ENCODE results near the gene LRP1. TPM values are rescaled to one million over a fixed set of nuclear protein-coding genes. Genes with fewer than 3 reads are reported as not detected.

LRP1 gene
- total RNA-seq, 1 donor = 56.0 TPM

DNA sequence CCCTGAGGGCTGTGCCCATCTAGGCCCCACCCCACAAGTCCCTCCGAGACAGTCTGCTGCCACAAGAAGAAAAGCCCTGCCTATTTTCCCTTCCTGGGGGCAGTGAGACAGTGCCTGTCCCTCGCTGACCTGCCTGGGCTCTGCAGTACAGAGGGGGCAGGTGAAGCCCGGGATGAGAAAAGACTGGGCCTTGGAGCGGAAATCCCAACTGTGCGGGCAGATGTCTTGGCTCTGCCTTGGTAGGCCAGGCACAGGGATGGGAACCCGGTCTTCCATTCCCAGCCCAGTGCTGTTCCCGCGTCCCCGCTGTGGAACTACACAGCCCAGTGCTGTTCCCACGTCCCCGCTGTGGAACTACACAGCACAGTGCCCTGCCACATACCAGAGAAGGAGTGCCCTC lies 75.5 kb downstream of the LRP1 start:
- Histone ChIP-seq H3K4me1 (ENCODE audit: insufficient read depth, low read length) (no peaks in the 10 kb centered on the region), H3K27me3 (ENCODE audit: insufficient read depth, low read length) (no peaks in the 10 kb centered on the region), H3K9me3 (ENCODE audit: low read depth, low read length) (no peaks in the 10 kb centered on the region), H3K4me3 (ENCODE audit: low read length) (no peak overlapping the region)

DNA sequence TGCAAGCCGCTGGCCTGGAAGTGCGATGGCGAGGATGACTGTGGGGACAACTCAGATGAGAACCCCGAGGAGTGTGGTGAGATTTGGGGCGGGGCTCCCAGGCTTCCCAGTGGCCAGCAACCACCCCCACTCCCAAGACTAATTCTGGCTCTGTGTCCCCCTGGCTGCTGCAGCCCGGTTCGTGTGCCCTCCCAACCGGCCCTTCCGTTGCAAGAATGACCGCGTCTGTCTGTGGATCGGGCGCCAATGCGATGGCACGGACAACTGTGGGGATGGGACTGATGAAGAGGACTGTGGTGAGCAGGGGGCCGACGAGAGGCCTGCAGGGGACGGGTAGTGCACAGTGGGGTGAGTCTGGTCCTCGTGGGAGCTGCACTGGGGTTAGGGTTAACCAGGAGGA lies 76.2 kb downstream of the LRP1 start:
- Histone ChIP-seq H3K27me3 (ENCODE audit: insufficient read depth, low read length) (no peaks in the 10 kb centered on the region), H3K9me3 (ENCODE audit: low read depth, low read length) (no peaks in the 10 kb centered on the region), H3K4me3 (ENCODE audit: low read length) (no peak overlapping the region), H3K4me1 (ENCODE audit: insufficient read depth, low read length) (no peaks in the 10 kb centered on the region)

DNA sequence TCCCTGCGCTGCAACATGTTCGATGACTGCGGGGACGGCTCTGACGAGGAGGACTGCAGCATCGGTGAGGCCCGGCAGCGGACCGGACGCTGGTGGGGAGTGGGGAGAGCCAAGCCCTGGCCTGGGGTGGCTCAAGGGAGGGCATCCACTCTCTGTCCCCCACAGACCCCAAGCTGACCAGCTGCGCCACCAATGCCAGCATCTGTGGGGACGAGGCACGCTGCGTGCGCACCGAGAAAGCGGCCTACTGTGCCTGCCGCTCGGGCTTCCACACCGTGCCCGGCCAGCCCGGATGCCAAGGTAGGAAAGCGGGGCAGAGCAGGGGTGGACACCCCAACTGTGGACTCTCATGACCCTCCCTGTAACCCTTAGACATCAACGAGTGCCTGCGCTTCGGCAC lies 76.9 kb downstream of the LRP1 start:
- Histone ChIP-seq H3K4me3 (ENCODE audit: low read length) (no peak overlapping the region), H3K4me1 (ENCODE audit: insufficient read depth, low read length) (no peaks in the 10 kb centered on the region), H3K27me3 (ENCODE audit: insufficient read depth, low read length) (no peaks in the 10 kb centered on the region), H3K9me3 (ENCODE audit: low read depth, low read length) (no peaks in the 10 kb centered on the region)

DNA sequence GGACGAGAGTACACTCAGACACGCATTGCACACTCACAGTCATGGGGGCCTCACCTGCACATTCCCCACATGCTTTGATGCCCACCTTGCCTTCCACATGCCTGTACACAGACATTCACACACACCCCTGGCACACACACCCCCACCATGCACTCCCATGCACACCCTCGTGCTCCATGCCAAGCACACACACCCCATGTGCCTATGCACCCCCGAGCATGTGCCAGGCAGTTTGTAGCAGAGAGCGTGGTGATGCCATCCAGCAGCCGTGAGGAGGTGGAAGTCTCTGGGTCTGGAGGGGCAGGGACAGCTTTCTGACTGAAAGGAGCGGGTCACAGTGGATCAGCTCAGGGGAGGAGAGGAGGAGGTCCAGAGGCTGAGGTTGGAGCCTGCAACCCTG lies 77.6 kb downstream of the LRP1 start:
- H3K4me3 ChIP-seq (ENCODE audit: low read length) = no peak overlapping the region
- H3K4me1 ChIP-seq (ENCODE audit: insufficient read depth, low read length) = no peaks in the 10 kb centered on the region
- no peaks in the 10 kb centered on the region for H3K9me3 ChIP-seq (ENCODE audit: low read depth, low read length)
- H3K27me3 ChIP-seq (ENCODE audit: insufficient read depth, low read length) = no peaks in the 10 kb centered on the region

DNA sequence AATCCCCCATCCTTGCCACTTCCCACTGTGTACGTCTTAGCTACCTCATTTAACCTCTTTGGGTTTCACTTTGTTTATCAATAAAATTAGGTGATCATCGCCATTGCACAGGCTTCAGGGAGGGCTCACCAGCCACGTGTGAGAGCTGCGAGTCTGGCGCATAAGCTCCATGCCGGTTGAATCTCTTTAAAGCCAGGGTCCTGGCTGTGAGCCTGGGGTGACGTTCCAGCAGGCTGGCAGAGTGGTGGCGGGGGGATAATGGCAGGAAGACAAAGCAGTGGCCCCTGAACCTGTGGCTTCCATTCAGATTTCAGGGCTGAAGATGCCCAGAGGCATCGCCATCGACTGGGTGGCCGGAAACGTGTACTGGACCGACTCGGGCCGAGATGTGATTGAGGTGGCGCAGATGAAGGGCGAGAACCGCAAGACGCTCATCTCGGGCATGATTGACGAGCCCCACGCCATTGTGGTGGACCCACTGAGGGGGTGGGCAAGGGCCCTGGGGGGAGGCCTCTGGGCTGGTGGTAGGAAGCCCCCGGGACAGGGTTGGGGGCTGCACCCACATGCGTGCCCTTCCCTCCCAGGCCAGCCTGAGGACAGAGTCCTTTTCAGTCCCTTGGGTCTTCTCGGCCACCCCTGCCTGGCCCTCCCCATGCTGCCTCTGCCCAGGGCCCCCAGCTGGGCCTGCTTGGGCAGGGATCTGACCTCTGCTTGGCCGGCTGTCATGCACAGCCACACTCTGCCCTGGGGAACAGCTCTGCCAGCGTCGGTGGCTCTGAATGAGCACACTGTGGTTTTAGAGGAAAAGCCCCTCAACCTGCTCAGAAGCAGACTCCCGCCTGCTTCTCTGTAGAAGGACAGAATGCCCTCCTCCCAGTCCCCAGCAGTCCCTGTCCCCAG lies 79.7 kb downstream of the LRP1 start:
- H3K27me3 ChIP-seq (ENCODE audit: insufficient read depth, low read length) = no peaks in the 10 kb centered on the region
- H3K9me3 ChIP-seq (ENCODE audit: low read depth, low read length) = no peaks in the 10 kb centered on the region
- H3K4me1 ChIP-seq (ENCODE audit: insufficient read depth, low read length) = peaks cover 1% of the 10 kb centered on the region
- no peak overlapping the region for H3K4me3 ChIP-seq (ENCODE audit: low read length)

DNA sequence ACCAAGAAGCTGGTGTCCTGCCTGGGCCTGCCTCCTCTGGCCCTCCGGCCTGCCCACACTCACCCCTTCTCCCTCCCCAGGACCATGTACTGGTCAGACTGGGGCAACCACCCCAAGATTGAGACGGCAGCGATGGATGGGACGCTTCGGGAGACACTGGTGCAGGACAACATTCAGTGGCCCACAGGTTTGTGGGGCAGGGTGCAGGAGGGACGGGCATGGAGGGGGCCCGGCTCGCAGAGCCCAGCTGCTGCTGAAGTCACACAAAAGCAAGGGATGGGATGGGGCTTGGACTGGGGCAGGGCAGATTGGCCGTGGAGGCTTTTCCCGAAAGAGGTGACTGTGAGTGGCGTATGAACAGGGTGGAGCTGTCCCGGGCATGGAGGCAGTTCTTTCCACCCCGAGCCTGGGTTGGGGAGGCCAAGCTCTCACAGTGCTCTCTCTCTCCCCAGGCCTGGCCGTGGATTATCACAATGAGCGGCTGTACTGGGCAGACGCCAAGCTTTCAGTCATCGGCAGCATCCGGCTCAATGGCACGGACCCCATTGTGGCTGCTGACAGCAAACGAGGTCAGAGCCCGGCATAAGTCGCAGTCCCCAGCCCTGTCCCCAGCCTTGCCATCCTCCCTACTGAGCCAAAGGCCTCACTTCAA lies 80.5 kb downstream of the LRP1 start:
- H3K9me3 ChIP-seq (ENCODE audit: low read depth, low read length) = no peaks in the 10 kb centered on the region
- H3K4me1 ChIP-seq (ENCODE audit: insufficient read depth, low read length) = peaks cover 9% of the 10 kb centered on the region
- no peak overlapping the region for H3K4me3 ChIP-seq (ENCODE audit: low read length)
- H3K27me3 ChIP-seq (ENCODE audit: insufficient read depth, low read length) = peaks cover 5% of the 10 kb centered on the region

DNA sequence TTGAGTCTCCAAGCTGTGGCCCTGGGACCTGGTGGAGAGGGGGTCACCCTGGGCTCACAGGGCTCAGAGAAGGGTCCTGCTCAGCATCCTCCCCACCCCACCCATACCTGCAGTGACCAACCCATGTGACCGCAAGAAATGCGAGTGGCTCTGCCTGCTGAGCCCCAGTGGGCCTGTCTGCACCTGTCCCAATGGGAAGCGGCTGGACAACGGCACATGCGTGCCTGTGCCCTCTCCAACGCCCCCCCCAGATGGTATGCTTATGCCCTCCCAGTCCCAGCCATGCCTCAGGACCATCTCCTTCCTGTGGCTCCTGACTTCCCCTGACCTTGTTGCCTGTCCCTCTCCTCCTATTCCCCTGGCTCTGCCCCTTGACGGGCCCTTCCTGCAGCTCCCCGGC lies 81.6 kb downstream of the LRP1 start:
- peaks cover 20% of the 10 kb centered on the region for H3K4me1 ChIP-seq (ENCODE audit: insufficient read depth, low read length)
- no peak overlapping the region for H3K4me3 ChIP-seq (ENCODE audit: low read length)
- H3K27me3 ChIP-seq (ENCODE audit: insufficient read depth, low read length) = peaks cover 16% of the 10 kb centered on the region
- H3K9me3 ChIP-seq (ENCODE audit: low read depth, low read length) = no peaks in the 10 kb centered on the region

DNA sequence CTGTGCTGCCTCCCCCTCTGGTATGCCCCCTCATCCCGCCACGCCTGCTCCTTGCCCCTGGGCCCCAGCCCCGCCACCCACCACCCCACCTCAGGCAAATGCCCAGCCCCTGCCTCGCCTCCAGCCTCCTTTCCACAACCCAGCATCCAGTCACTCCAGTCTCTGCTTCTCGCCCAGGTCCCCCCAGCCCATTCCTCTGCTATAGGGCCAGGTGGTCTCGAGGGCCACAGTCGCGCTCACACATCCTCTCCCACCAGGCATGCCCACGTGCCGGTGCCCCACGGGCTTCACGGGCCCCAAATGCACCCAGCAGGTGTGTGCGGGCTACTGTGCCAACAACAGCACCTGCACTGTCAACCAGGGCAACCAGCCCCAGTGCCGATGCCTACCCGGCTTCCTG lies 82.2 kb downstream of the LRP1 start:
- no peaks in the 10 kb centered on the region for H3K9me3 ChIP-seq (ENCODE audit: low read depth, low read length)
- peaks cover 24% of the 10 kb centered on the region for H3K4me1 ChIP-seq (ENCODE audit: insufficient read depth, low read length)
- H3K27me3 ChIP-seq (ENCODE audit: insufficient read depth, low read length) = peaks cover 22% of the 10 kb centered on the region
- H3K4me3 ChIP-seq (ENCODE audit: low read length) = no peak overlapping the region

DNA sequence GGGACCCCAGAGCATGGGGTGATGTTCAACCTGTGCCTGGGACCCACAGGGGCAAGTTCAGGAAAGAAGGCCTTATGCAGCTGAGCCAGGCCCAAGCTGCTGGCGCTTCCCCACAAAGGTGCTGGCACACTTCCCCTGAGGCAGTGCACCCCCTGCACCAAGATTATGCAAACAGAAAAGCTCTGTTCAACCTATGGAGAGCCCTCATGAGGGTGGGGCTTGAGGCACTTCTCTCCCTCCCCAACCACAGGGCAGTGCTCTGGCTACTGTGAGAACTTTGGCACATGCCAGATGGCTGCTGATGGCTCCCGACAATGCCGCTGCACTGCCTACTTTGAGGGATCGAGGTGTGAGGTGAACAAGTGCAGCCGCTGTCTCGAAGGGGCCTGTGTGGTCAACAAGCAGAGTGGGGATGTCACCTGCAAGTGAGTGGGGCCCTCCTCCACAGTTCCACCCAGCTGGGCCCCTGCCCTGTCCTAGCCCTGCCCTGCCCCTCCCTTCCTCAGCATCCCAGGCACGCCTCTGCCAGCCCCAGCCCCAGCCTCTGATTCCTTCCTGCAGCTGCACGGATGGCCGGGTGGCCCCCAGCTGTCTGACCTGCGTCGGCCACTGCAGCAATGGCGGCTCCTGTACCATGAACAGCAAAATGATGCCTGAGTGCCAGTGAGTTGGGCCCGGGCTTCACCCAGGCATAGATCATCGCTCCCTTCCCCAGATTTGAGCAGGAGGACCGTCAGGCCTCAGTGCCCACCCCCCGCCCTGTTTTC lies 82.8 kb downstream of the LRP1 start:
- H3K4me1 ChIP-seq (ENCODE audit: insufficient read depth, low read length) = peaks cover 31% of the 10 kb centered on the region
- H3K4me3 ChIP-seq (ENCODE audit: low read length) = no peak overlapping the region
- no peaks in the 10 kb centered on the region for H3K9me3 ChIP-seq (ENCODE audit: low read depth, low read length)
- H3K27me3 ChIP-seq (ENCODE audit: insufficient read depth, low read length) = peaks cover 28% of the 10 kb centered on the region

DNA sequence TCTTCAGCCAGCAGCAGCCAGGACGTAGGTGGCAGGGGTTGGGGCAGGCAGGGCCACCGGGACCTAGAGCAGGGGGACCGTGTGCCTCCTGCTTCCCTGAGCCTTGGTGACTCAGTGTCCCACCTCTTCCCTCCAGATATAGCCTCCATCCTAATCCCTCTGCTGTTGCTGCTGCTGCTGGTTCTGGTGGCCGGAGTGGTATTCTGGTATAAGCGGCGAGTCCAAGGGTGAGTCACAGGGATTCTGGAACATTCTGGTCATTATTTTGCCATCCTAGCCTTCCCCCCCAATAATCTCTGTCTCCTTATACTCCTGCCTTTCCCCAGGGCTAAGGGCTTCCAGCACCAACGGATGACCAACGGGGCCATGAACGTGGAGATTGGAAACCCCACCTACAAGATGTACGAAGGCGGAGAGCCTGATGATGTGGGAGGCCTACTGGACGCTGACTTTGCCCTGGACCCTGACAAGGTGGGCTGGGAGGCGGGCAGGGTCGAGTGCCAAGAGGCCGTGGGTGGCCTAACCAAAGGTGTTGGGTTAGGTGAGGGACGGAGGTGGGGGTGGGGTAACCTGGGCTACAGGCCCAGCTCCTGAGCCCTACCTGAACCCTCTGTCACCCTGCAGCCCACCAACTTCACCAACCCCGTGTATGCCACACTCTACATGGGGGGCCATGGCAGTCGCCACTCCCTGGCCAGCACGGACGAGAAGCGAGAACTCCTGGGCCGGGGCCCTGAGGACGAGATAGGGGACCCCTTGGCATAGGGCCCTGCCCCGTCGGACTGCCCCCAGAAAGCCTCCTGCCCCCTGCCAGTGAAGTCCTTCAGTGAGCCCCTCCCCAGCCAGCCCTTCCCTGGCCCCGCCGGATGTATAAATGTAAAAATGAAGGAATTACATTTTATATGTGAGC lies 83.8 kb downstream of the LRP1 start:
- peaks cover 34% of the 10 kb centered on the region for H3K27me3 ChIP-seq (ENCODE audit: insufficient read depth, low read length)

DNA sequence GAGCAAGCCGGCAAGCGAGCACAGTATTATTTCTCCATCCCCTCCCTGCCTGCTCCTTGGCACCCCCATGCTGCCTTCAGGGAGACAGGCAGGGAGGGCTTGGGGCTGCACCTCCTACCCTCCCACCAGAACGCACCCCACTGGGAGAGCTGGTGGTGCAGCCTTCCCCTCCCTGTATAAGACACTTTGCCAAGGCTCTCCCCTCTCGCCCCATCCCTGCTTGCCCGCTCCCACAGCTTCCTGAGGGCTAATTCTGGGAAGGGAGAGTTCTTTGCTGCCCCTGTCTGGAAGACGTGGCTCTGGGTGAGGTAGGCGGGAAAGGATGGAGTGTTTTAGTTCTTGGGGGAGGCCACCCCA lies 84.4 kb downstream of the LRP1 start:
- H3K9me3 ChIP-seq (ENCODE audit: low read depth, low read length) = no peaks in the 10 kb centered on the region

More for the DNA sequence above, 83.8 kb downstream of the LRP1 start:
- Histone ChIP-seq H3K4me1 (ENCODE audit: insufficient read depth, low read length) (peaks cover 38% of the 10 kb centered on the region), H3K4me3 (ENCODE audit: low read length) (no peak overlapping the region), H3K9me3 (ENCODE audit: low read depth, low read length) (no peaks in the 10 kb centered on the region)

DNA sequence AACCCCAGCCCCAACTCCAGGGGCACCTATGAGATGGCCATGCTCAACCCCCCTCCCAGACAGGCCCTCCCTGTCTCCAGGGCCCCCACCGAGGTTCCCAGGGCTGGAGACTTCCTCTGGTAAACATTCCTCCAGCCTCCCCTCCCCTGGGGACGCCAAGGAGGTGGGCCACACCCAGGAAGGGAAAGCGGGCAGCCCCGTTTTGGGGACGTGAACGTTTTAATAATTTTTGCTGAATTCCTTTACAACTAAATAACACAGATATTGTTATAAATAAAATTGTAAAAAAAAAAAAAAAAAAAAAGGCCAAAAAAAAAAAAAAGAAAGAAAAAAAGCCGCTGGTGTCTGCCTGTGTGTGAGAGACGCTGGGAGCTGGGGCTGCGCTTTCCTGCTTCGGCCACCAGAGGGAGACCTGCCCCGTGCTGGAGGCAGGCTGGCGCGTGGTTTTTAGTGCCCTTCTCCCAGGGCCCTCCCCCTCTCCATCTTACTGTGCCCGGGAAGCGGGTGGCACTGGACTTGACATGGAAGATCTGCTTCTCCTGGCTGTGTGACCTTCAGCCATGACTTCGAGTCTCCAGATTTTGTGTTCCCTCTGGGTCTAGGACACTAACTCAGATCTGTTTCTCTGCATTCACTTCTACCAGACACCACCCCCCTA lies 84.9 kb downstream of the LRP1 start:
- Histone ChIP-seq H3K4me3 (ENCODE audit: low read length) (no peak overlapping the region), H3K27me3 (ENCODE audit: insufficient read depth, low read length) (peaks cover 45% of the 10 kb centered on the region), H3K4me1 (ENCODE audit: insufficient read depth, low read length) (peaks cover 47% of the 10 kb centered on the region), H3K9me3 (ENCODE audit: low read depth, low read length) (no peaks in the 10 kb centered on the region)

More for the DNA sequence above, 84.4 kb downstream of the LRP1 start:
- Histone ChIP-seq H3K4me1 (ENCODE audit: insufficient read depth, low read length) (peaks cover 44% of the 10 kb centered on the region), H3K27me3 (ENCODE audit: insufficient read depth, low read length) (peaks cover 40% of the 10 kb centered on the region), H3K4me3 (ENCODE audit: low read length) (no peak overlapping the region)

DNA sequence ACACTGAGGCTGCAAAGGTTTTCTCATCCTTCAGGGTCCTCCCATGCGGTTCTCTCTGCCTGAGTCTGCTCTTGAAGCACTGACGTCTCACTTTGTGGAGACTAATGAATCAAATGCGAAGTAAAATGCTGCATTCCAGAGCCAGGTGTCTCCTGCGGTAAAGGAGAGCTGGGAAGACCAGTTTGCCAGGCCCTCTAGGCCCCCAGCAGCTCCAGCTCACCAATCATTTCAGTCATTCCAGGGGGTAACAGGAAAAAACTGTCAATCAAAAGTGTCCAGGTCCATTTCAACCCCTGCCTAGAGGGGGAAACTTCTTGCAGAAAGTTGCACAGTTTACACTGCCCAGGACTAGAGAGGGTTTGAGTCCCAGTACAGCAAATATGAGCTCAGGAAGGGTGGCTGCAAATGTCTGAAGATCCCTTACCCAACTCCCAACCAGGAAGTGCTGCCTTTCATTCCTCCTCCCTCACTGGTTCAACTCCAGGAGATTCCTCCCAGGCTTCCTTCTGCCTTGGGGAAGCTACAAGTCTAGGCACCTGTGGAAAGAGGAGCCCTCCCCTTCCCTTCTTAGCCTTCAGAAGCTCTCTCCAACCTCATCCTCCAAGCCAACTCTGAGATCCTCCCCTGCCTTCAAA lies 85.6 kb downstream of the LRP1 start:
- H3K9me3 ChIP-seq (ENCODE audit: low read depth, low read length) = no peaks in the 10 kb centered on the region
- peaks cover 47% of the 10 kb centered on the region for H3K4me1 ChIP-seq (ENCODE audit: insufficient read depth, low read length)
- peaks cover 52% of the 10 kb centered on the region for H3K27me3 ChIP-seq (ENCODE audit: insufficient read depth, low read length)
- H3K4me3 ChIP-seq (ENCODE audit: low read length) = no peak overlapping the region

DNA sequence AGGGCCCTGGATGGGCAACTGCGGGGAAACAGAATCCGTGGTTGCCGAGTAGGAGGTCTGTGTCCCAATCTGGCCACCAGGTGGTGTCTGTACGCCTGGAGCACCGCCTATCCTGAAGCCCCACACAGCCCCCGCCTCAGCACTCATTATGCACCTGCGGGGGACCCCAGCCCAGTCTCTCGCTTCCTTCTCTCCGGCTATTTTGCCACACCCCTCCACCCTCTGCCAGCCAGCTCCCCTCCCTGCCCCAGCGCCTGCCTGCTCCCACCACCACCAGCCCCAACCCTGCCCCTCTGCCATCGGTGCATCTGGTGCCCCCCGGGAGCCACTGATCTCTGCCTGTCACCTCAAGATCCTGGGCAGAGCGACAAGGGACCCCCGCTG lies 86.1 kb downstream of the LRP1 start:
- Histone ChIP-seq H3K4me1 (ENCODE audit: insufficient read depth, low read length) (peaks cover 47% of the 10 kb centered on the region), H3K9me3 (ENCODE audit: low read depth, low read length) (no peaks in the 10 kb centered on the region), H3K4me3 (ENCODE audit: low read length) (no peak overlapping the region), H3K27me3 (ENCODE audit: insufficient read depth, low read length) (peaks cover 57% of the 10 kb centered on the region)

Data from mononuclear cell (primary cell).